Glutamatergic neuron (in vitro differentiated cells): ENCODE measurements around the gene HSPA1B. TPM values are rescaled to one million over a fixed set of nuclear protein-coding genes. Genes with fewer than 3 reads are reported as not detected.
A peak's percentile ranks its signal among the peaks of the same experiment; 100 is the strongest.

Experiments
- DNase-seq: peaks from one replicate; pipeline ENCODE4 v3.0.0; 2022
- H3K27ac Mint-ChIP-seq: one replicate; pipeline ENCODE4 v1.8.0; 2020; ENCODE audit warnings: mild to moderate bottlenecking, mixed read lengths, inconsistent platforms; ENCODE audit not compliant: unreplicated experiment
- H3K27me3 Mint-ChIP-seq: one replicate; pipeline ENCODE4 v1.8.0; 2020; ENCODE audit warnings: mild to moderate bottlenecking, moderate library complexity, mixed read lengths, inconsistent platforms; ENCODE audit not compliant: unreplicated experiment
- H3K36me3 Mint-ChIP-seq: one replicate; pipeline ENCODE4 v1.8.0; 2020; ENCODE audit warnings: mild to moderate bottlenecking, mixed read lengths, inconsistent platforms; ENCODE audit not compliant: unreplicated experiment
- H3K4me1 Mint-ChIP-seq: one replicate; pipeline ENCODE4 v1.8.0; 2020; ENCODE audit warnings: mild to moderate bottlenecking, low read depth, mixed read lengths, inconsistent platforms; ENCODE audit not compliant: unreplicated experiment
- H3K4me3 Mint-ChIP-seq: one replicate; pipeline ENCODE4 v1.8.0; 2020; ENCODE audit warnings: mild to moderate bottlenecking, mixed read lengths, inconsistent platforms; ENCODE audit not compliant: unreplicated experiment
- H3K9me3 Mint-ChIP-seq: one replicate; pipeline ENCODE4 v1.8.0; 2020; ENCODE audit warnings: mild to moderate bottlenecking, moderate library complexity, mixed read lengths, inconsistent platforms; ENCODE audit not compliant: unreplicated experiment
- CTCF ChIP-seq: fragments of 200-600 bp; sonication (generic); IDR thresholded peaks from one replicate; pipeline ENCODE4 v1.5.0; 2021; ENCODE audit not compliant: partially characterized antibody, unreplicated experiment
- total RNA-seq: library from RNA; stranded (reverse); fragmentation: NEBNext Ultra II Directional; extraction: Animal tissue kit (Norgen Biotek cat#: 25700); gene quantifications from one replicate; pipeline ENCODE4 v1.2.1, GENCODE V29; 2021; ENCODE audit not compliant: unreplicated experiment

The HSPA1B gene
- total RNA-seq, 1 donor from 2014 or later, result 93.9 TPM

- peak overlapping the region; percentile 92 for H3K4me3 Mint-ChIP-seq
- peaks cover 16% of the 10 kb centered on the region for H3K9me3 Mint-ChIP-seq
- H3K27me3 Mint-ChIP-seq, result peaks cover 15% of the 10 kb centered on the region
- H3K36me3 Mint-ChIP-seq, result no peaks in the 10 kb centered on the region
- peaks cover 4% of the 10 kb centered on the region for H3K4me1 Mint-ChIP-seq
- H3K27ac Mint-ChIP-seq, result no peak overlapping the region
- TF ChIP-seq CTCF, result no peak
- DNase-seq, result no peak
These were observed 2.0 kb upstream of the HSPA1B start for GRCh38 chr6:31825553-31825952.

GRCh38 chr6:31826793-31827285 is 699 bp upstream of the HSPA1B start:
- TF ChIP-seq CTCF, result no peak
- DNase-seq, result peak; percentile 36
- Mint-ChIP-seq H3K9me3 (peaks cover 13% of the 10 kb centered on the region), H3K4me3 (peak overlapping the region; percentile 92), H3K36me3 (no peaks in the 10 kb centered on the region), H3K27ac (peak overlapping the region; percentile 96), H3K27me3 (peaks cover 12% of the 10 kb centered on the region), H3K4me1 (peaks cover 4% of the 10 kb centered on the region)

DNA sequence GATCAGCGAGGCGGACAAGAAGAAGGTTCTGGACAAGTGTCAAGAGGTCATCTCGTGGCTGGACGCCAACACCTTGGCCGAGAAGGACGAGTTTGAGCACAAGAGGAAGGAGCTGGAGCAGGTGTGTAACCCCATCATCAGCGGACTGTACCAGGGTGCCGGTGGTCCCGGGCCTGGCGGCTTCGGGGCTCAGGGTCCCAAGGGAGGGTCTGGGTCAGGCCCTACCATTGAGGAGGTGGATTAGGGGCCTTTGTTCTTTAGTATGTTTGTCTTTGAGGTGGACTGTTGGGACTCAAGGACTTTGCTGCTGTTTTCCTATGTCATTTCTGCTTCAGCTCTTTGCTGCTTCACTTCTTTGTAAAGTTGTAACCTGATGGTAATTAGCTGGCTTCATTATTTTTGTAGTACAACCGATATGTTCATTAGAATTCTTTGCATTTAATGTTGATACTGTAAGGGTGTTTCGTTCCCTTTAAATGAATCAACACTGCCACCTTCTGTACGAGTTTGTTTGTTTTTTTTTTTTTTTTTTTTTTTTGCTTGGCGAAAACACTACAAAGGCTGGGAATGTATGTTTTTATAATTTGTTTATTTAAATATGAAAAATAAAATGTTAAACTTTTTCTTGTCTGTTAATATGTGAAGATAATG is 2.2 kb downstream of the HSPA1B start:
- peak; percentile 26 for TF ChIP-seq CTCF
- peak overlapping the region; percentile 93 for H3K27ac Mint-ChIP-seq
- no peaks in the 10 kb centered on the region for H3K36me3 Mint-ChIP-seq
- peaks cover 17% of the 10 kb centered on the region for H3K9me3 Mint-ChIP-seq
- peaks cover 4% of the 10 kb centered on the region for H3K4me1 Mint-ChIP-seq
- DNase-seq, result no peak
- peaks cover 12% of the 10 kb centered on the region for H3K27me3 Mint-ChIP-seq
- peak overlapping the region; percentile 94 for H3K4me3 Mint-ChIP-seq

GRCh38 chr6:31830886-31831335 is 3.4 kb downstream of the HSPA1B start:
- H3K4me1 Mint-ChIP-seq, result peaks cover 4% of the 10 kb centered on the region
- no peaks in the 10 kb centered on the region for H3K36me3 Mint-ChIP-seq
- peak overlapping the region; percentile 94 for H3K4me3 Mint-ChIP-seq
- no peak for DNase-seq
- TF ChIP-seq CTCF, result no peak
- H3K9me3 Mint-ChIP-seq, result peaks cover 15% of the 10 kb centered on the region
- peak overlapping the region; percentile 70 for H3K27ac Mint-ChIP-seq
- peaks cover 20% of the 10 kb centered on the region for H3K27me3 Mint-ChIP-seq
